SK-N-SH (cell line): Measurements from ENCODE around the gene PLEKHM3. TPM values are rescaled to one million over a fixed set of nuclear protein-coding genes. Genes with fewer than 3 reads are reported as not detected.

Experiments
- CTCF ChIA-PET: fragments of 300-600, 350-600 bp; formaldehyde crosslinking; extraction: SDS; loops from one replicate; lab custom pipeline; 2021; lab: Yijun Ruan, JAX
- POLR2A ChIA-PET: fragments of 350-600 bp; sonication (Branson Sonifier 250); formaldehyde crosslinking; extraction: SDS; loops from one replicate; lab custom pipeline; 2020; ENCODE audit warnings: antibody characterized with exemption, inconsistent platforms; lab: Yijun Ruan, JAX
- DNase-seq: peaks from one replicate; pipeline ENCODE4 v3.0.0; 2012
- H2AFZ ChIP-seq: fragments of 200-600 bp; sonication (generic); 2 replicates; pipeline ENCODE4 v1.8.1; 2016; ENCODE audit warnings: antibody characterized with exemption, mild to moderate bottlenecking, low read depth
- H3F3A ChIP-seq: fragments of 200-600 bp; sonication (generic); replicated peaks from 2 replicates; pipeline ENCODE3; 2016; ENCODE audit warnings: antibody characterized with exemption, mild to moderate bottlenecking; ENCODE audit not compliant: insufficient read depth
- H3K27ac ChIP-seq, 2 experiments: fragments of 200-500 bp in 1 of 2; fragments of 200-600 bp in 1 of 2; sonication (Bioruptor generic) in 1 of 2; sonication (generic), shearing (Covaris generic) in 1 of 2; 2 replicates each; pipeline versions ENCODE4 v1.5.1 to v1.6.1; 2014 to 2016; ENCODE audit warnings: low read depth in 2 of 2, inconsistent platforms in 1 of 2, low read length in 1 of 2, mild to moderate bottlenecking in 1 of 2, mixed read lengths in 1 of 2
- H3K27me3 ChIP-seq: fragments of 200-600 bp; sonication (generic), shearing (Covaris generic); 2 replicates; pipeline ENCODE4 v1.6.1; 2016; ENCODE audit warnings: mixed run types; ENCODE audit not compliant: insufficient read depth
- H3K36me3 ChIP-seq, 2 experiments: fragments of 200-500 bp in 1 of 2; fragments of 200-600 bp in 1 of 2; sonication (Bioruptor generic) in 1 of 2; sonication (generic) in 1 of 2; replicated peaks in 1 of 2; 2 replicates each; pipeline versions ENCODE3 to v1.5.1; 2014 to 2016; ENCODE audit warnings: low read length in 1 of 2, mild to moderate bottlenecking in 1 of 2; ENCODE audit not compliant: insufficient read depth in 2 of 2, control insufficient read depth in 1 of 2
- H3K4me1 ChIP-seq, 2 experiments: fragments of 200-500 bp in 1 of 2; fragments of 200-600 bp in 1 of 2; sonication (Bioruptor generic) in 1 of 2; sonication (generic), shearing (Covaris generic) in 1 of 2; 2 replicates each; pipeline versions ENCODE4 v1.5.1 to v1.6.1; 2014 to 2016; ENCODE audit warnings: low read depth in 1 of 2, low read length in 1 of 2, mixed run types in 1 of 2; ENCODE audit not compliant: insufficient read depth in 2 of 2, control insufficient read depth in 1 of 2
- H3K4me2 ChIP-seq: fragments of 200-600 bp; sonication (generic), shearing (Covaris generic); 2 replicates; pipeline ENCODE4 v1.6.1; 2017; ENCODE audit warnings: mixed run types
- H3K4me3 ChIP-seq, 2 experiments: fragments of 200-500 bp in 1 of 2; fragments of 200-600 bp in 1 of 2; sonication (Bioruptor generic) in 1 of 2; sonication (generic), shearing (Covaris generic) in 1 of 2; 2 replicates each; pipeline versions ENCODE4 v1.5.1 to v1.8.1; 2014 to 2016; ENCODE audit warnings: low read depth in 2 of 2, inconsistent platforms in 1 of 2, low read length in 1 of 2, mild to moderate bottlenecking in 1 of 2, mixed read lengths in 1 of 2, moderate library complexity in 1 of 2
- H3K79me2 ChIP-seq: fragments of 200-600 bp; sonication (generic); 2 replicates; pipeline ENCODE4 v1.8.1; 2017; ENCODE audit warnings: mild to moderate bottlenecking; ENCODE audit not compliant: insufficient read depth
- H3K9ac ChIP-seq: fragments of 200-600 bp; sonication (generic); 2 replicates; pipeline ENCODE4 v1.6.1; 2017; ENCODE audit warnings: mixed run types
- H3K9me2 ChIP-seq: fragments of 200-600 bp; sonication (generic); 2 replicates; pipeline ENCODE4 v1.6.1; 2017; ENCODE audit warnings: mixed run types
- H3K9me3 ChIP-seq: fragments of 200-600 bp; sonication (generic); 2 replicates; pipeline ENCODE4 v1.6.1; 2017; ENCODE audit warnings: mixed run types, mild to moderate bottlenecking, moderate library complexity
- H4K20me1 ChIP-seq: fragments of 200-600 bp; sonication (generic); 2 replicates; pipeline ENCODE4 v1.6.1; 2017; ENCODE audit warnings: mild to moderate bottlenecking, mixed run types; ENCODE audit not compliant: insufficient read depth
- FOXJ3 ChIP-seq: sonication (generic); formaldehyde crosslinking; IDR thresholded peaks from 2 replicates; pipeline ENCODE4 v1.5.1; 2020; ENCODE audit warnings: mild to moderate bottlenecking, missing genetic modification reagents
- FOXM1 ChIP-seq: IDR thresholded peaks from 2 replicates; pipeline ENCODE4 v1.4.0; 2012; ENCODE audit warnings: low read depth, mild to moderate bottlenecking
- IRF3 ChIP-seq: fragments of 150-350 bp; IDR thresholded peaks from 2 replicates; pipeline ENCODE4 v1.6.1; 2016; ENCODE audit warnings: mild to moderate bottlenecking, low read depth, low read length
- PBX3 ChIP-seq: IDR thresholded peaks from 2 replicates; pipeline ENCODE4; 2012
- REST ChIP-seq: IDR thresholded peaks from 2 replicates; pipeline ENCODE4 v1.6.1; 2012; ENCODE audit warnings: mild to moderate bottlenecking, low read depth, low read length, moderate library complexity
- SMC3 ChIP-seq: IDR thresholded peaks from 2 replicates; pipeline ENCODE4 v1.6.1; 2012; ENCODE audit warnings: low read depth, low read length, improper control_type of control experiment
- TAF1 ChIP-seq: IDR thresholded peaks from 2 replicates; pipeline ENCODE4 v1.6.1; 2012; ENCODE audit warnings: low read depth, mild to moderate bottlenecking, low read length, moderate library complexity, borderline replicate concordance
- TCF12 ChIP-seq: IDR thresholded peaks from 2 replicates; pipeline ENCODE4 v1.4.0; 2012
- TEAD4 ChIP-seq: IDR thresholded peaks from 2 replicates; pipeline ENCODE4 v1.4.0; 2012; ENCODE audit warnings: mild to moderate bottlenecking, borderline replicate concordance; ENCODE audit not compliant: insufficient read depth
- ZBTB33 ChIP-seq: IDR thresholded peaks from 2 replicates; pipeline ENCODE4 v1.4.0; 2012; ENCODE audit warnings: low read depth, borderline replicate concordance
- WGBS: methylation state at CpG from one replicate; pipeline ENCODE4 v1.1.6; 2017; ENCODE audit warnings: low lambda C conversion rate; 5-methylcytosine and 5-hydroxymethylcytosine counted together
- polyA plus RNA-seq, 3 experiments: library from polyadenylated mRNA; depleted of rRNA; stranded (reverse); fragments of >200 nt; gene quantifications; 2 replicates each; pipeline ENCODE4 v1.2.3, GENCODE V29; 2012

PLEKHM3 gene
- polyA plus RNA-seq, 1 of the 3 experiments (the other 2 are of a cell fraction) = 1.9 TPM

GRCh38 chr2:207860685-207861084 is 164.6 kb downstream of the PLEKHM3 start:
- H3K27ac ChIP-seq = no peak overlapping the region
- H4K20me1 ChIP-seq = no peaks in the 10 kb centered on the region
- H3K9me3 ChIP-seq = no peaks in the 10 kb centered on the region
- TF ChIP-seq FOXJ3 = no peak
- TF ChIP-seq IRF3 = no peak
- no peak for TF ChIP-seq PBX3
- TF ChIP-seq TCF12 = no peak
- no peak for TF ChIP-seq TAF1
- no peak for TF ChIP-seq FOXM1
- no peak for TF ChIP-seq TEAD4
- no peak for TF ChIP-seq SMC3
- TF ChIP-seq REST = no peak
- TF ChIP-seq ZBTB33 = no peak
- no peaks in the 10 kb centered on the region for H3K79me2 ChIP-seq
- no peaks in the 10 kb centered on the region for H3K27me3 ChIP-seq
- no peaks in the 10 kb centered on the region for H3K9me2 ChIP-seq
- WGBS = 96% methylated on average over 3 of the region's 3 CpGs
- H3K4me1 ChIP-seq = 0 out of 4 replicates have a peak, but pooled peaks cover 0 to under 1% of the 10 kb centered on the region in 2 experiments
- H3F3A ChIP-seq = no peaks in the 10 kb centered on the region
- no peak overlapping the region for H3K4me3 ChIP-seq
- H3K36me3 ChIP-seq = no peaks in the 10 kb centered on the region
- CTCF ChIA-PET = no interaction called here
- H3K9ac ChIP-seq = no peak overlapping the region
- no peak for DNase-seq
- H3K4me2 ChIP-seq = no peak overlapping the region
- POLR2A ChIA-PET = no interaction called here
- no peak overlapping the region for H2AFZ ChIP-seq
